ENCODE data around the gene ANKRD24.
"Not testable (repeated sequence)": the region's sequence is repeated elsewhere in the genome, so short reads cannot be mapped to it uniquely, and the experiment has no call there.

The ANKRD24 gene

DNA sequence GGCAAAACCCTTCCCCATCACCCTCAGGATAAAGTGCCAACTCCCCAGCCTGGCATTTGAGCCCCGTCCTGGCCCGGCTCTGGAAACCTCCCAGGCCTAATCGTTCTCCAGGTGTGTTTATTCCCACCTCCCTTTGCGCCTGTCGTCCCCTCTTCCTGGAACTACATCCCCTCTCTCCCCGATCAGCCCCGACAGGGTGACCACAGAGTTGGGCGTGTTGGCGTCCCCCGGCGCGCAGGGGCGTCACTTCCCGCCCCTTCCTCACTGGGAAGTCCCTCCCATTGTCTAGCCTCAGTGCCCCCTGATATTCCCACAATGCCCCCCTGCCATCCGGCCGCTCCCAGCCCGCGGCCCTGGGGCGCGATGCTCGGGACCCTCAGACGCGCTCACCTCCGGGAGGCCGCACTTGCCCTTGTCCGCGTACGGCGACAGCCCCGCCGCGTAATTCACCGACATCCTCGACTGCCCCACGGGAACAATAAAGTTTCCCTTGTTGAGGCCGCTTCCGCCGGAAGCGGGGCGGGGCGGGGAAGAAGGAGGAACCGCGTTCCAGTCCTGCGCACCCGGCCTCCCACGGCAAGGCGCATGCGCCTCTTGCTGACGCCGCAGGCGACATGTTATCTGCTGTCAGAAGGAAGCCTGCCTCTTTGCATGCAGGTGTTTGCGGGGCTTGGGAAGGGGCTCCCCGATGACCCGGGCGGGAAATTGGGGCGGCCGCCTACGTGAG lies at the start of gene ANKRD24, which contains the start of gene SIRT6:
Gene ANKRD24, plus strand, starts transcription at position 606 of the 727 bp plus-strand sequence. CDS start 3,737 bp downstream, outside the sequence.
Gene SIRT6, minus strand, starts transcription at position 480 of the 727 bp plus-strand sequence. Its CDS starts 24 bp downstream, at position 456.
- DNase-seq, result peak; percentile 90

DNA sequence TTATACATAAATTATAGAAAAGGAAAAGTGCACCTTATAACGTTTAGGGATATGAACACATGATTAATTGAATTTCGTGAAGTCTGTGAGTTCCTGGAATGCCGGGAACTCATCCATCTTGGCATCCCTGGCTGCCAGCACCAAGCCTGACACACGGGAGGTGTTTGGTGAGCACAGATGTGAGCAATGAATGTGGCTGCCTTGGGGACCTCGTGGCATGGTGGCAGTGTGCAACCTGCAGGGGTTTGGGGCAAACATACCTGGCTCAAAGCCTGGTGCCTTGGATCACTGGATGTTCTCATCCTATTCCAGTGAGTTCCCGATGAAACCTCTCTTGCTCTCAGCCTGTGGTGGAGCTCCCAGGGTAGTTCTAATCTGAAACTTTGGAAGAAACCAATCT lies 48.1 kb upstream of the ANKRD24 start:
- DNase-seq, result no peak

DNA sequence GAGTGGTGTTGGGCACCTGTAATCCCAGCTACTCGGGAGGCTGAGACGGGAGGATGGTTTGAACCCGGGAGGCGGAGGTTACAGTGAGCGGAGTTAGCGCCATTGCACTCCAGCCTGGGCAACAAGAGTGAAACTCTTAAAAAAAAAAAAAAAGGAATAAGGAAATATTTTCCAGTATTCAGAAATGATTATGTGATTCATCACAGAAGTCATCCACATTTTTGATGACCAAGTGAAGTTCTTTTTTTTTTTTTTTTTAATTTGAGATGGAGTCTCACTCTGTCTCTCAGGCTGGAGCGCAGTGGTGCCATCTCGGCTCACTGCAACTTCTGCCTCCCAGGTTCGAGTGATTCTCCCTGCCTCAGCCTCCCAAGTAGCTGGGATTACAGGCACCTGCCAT lies 47.1 kb upstream of the ANKRD24 start:
- DNase-seq, result not testable (repeated sequence)

DNA sequence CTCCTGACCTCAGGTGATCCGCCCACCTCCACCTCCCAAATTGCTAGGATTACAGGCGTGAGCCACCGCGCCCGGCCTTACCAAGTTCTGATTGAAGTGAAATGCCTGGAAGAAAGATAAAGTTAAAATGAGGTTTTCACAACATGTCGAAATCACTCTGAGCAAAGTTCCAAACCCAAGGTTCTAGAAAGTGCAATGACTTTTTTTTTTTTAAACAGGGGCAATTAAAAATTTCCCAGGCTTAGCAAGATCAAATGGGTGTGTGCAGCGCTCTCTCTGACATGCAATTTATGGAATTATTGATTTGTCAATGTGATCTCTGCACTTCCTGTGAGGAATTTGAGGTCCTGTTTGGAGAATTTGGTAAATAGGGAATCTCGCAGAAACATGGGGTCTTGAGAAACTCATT lies 45.8 kb upstream of the ANKRD24 start:
- no peak for DNase-seq

DNA sequence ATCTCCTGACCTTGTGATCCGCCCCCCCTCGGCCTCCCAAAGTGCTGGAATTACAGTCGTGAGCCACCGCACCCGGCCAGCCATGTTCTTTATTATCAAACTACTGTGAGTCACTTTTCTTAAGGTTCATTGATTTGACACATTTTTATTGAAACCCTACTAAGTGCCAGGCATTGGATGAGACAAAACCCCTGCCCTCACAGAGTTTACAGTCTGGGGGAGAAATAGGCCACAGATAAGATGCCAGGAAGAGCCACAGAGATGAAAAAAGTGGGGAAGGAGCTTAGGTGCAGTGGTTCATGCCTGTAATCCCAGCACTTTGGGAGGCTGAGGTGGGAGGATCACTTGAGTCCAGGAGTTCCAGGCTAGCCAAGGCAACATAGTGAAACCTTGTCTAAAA lies 44.0 kb upstream of the ANKRD24 start:
- no peak for DNase-seq

DNA sequence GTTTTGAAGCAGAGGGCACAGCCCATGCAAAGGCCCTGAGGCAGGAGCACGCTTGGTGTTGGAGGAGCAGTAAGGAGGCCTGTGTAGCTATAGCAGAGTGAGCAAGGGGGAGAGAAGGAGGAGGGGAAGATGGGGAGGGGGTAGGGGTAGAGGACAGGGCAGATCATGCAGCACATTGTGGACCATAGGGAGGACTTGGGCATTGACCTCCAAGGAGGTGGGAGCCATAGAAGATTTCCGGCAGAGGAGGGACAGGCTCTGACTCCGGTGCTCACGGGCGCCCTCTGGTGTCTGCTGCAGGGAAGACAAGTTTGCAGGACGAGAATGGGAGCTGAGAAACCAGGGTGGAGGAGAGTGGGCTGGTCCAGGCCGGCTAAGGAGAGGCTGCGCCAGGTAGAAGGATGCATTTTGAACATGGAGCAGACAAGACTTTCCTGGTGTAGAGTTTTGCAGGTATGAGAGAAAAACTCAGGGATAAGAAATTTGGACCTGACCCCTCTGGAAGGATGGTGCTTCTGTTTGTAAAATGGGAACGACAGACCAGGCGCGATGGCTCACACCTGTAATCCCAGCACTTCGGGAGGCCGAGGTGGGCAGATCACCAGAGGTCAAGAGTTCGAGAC lies 42.8 kb upstream of the ANKRD24 start:
- DNase-seq, result peak; percentile 33

DNA sequence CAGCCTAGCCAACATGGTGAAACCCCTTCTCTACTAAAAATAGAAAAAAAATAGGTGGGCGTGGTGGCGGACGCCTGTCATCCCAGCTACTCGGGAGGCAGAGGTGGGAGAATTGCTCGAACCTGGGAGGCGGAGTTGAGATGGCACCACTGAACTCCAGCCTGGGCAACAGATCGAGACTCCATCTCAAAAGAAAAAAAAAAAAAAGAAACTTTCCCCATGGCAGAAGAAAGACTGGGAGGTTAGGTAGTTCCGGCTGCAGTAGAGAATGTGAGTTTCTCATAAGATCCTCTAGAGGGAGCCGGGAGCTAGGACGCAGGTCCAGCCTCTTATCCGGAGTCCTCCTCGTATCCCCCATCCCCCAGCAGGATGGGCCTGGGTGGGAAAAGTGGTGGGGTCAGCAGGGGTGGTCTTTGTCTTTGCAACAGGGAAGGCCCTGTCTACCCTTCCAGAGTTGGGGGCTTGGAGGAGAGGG lies 42.2 kb upstream of the ANKRD24 start:
- no peak for DNase-seq

DNA sequence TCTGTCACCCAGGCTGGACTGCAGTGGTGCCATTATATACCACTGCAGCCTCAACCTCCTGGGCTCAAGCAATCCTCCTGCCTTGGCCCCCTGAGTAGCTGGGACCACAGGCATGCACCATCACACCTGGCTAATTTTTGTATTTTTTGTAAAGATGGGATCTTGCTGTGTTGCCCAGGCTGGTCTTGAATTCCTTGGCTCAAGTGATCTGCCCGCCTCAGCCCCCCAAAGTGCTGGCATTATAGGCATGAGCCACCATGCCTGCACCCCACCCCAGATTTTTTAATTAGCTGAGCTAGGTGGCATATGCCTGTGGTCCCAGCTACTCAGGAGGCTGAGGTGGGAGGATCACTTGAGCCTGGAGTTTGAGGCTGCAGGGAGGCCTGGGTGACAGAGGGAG lies 39.6 kb upstream of the ANKRD24 start:
- not testable (repeated sequence) for DNase-seq

DNA sequence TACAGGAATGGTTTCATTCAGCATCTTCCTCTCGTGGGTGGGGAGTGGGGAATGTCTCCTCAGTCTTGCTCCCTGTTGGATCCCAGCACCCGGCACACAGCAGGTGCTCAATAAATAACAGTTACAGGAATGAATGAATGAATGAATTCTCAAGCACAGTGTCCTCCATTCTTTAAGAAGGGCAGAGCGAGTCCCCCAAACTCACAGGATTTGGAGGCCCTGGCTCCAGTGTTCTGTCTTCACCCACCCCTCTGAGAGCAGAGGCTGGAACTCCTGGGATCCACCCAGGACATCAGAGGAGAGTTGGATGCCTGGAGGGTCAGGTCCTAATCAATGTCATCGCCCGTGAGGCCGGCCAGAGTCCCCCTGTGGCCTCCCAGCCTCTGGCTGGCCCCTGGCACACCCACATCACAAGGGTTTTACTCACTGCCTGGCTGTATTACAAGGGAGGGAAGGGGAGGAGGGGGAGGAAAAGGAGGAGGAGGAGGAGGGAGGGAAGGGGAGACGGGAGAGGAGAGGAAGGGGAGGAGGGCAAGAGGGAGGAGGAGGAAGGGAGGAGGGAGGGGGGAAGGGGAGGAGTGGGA lies 37.7 kb upstream of the ANKRD24 start:
- no peak for DNase-seq

DNA sequence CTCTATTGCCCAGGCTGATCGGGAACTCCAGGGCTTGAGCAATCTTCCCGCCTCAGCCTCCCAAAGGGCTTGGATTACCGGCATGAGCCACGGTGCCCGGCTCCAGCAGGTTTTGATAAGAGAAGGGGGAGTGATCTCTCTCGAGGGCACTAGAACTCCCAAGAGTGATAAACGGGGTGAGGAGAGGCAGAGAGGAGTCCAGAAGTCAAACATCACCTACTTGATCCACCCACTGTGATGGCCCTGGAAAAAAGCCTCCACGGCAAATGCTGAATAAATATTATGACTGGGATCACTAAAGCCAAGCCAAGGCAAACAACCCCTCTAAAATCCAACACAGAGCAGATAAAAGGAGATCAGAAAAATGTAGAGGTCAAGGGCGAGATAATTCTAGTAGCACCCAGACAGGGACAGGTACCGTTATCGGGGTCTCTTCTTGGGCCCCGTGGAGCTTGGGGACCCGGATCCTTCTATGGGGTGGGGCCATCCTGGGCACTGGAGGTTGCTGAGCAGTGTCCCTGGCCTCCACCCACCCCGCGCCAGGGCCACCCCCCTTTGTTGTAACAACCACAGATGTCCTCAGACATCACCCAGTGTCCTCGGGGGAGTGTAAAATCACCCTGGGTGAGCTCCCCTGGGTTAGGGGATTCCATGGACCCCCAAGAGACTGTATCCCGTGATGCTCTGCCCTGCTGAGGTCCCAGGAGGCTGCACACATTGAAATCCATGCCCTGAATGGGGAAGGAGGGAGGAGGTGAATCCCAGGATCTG lies 32.8 kb upstream of the ANKRD24 start:
- DNase-seq, result no peak

DNA sequence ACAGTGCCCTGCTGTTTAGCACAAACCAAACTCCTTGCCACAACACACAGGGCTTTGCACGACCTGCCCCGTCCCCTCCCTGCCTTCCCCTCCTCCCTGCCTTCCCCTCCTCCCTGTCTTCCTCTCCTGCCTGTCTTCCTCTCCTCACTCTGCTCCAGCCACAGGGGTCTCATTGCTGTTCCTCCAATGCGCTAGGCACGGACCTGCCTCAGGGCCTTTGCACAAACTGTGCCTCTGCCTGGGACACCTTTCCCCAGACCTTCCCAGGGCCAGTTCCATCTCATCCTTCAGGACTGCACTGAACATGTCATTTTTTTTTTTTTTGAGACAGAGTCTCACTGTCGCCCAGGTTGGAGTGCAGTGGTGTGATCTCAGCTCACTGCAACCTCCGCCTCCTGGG lies 30.9 kb upstream of the ANKRD24 start:
- no peak for DNase-seq

DNA sequence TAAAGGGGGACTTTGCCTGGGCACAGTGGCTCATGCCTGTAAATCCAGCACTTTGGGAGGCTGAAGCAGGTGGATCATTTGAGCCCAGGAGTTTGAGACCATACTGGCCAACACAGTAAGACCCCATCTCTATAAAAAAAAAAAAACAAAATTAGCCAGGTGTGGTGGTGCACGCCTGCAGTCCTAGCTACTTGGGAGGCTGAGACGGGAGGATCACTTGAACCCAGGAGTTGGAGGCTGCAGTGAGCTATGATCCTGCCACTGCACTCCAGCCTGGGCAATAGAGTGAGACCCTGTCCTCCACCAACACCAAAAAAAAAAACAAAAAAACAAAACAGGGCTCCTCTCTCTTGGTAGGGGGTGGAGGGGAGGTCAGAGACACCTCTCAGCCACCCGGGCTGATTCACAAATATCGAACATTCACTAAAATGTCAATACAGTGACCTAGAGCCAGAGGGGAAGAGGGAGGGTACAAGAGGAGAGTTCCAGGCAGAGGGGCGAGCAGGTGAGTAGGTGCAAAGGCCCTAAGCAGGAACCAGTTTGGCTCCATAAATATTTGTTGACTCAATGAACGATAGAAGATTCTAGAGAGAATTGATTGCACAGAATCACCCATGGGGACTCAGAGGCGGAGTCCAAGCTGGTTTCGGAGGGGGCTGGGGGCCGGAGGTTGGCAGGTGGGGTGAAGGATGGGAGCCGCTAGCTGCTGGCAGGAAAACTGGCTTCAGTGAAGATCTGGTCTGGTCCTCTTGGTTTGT lies 30.1 kb upstream of the ANKRD24 start:
- DNase-seq, result no peak

DNA sequence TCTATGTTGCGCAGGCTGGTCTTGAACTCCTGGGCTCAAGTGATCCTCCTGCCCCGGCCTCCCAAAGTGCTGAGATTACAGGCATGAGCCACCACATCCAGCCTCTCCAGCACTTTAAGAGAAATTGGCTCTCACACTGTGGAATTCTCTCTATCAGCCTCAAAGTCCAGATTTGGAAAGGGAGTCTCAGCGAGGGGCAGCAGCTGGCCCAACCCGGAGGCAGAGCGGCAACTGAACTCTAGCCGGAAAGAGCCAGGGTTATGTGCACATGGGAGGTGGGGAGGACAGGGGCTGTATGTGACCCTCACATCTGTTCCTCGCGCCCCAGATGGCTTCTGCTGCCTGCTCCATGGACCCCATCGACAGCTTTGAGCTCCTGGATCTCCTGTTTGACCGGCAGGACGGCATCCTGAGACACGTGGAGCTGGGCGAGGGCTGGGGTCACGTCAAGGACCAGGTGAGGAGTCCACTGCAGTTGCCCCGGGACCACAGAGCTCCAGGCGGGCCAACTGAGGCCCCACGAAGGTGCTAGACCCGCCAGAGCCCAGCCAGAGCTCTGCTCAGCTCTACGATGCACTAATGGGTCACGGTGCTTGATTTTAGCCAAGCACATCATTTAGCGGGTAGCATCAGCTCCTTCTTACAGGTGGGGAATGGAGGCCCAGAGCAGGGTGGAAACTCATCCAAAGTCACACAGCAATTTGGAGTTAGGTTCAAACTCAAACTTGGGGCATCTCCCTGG lies 27.7 kb upstream of the ANKRD24 start:
- DNase-seq, result no peak

DNA sequence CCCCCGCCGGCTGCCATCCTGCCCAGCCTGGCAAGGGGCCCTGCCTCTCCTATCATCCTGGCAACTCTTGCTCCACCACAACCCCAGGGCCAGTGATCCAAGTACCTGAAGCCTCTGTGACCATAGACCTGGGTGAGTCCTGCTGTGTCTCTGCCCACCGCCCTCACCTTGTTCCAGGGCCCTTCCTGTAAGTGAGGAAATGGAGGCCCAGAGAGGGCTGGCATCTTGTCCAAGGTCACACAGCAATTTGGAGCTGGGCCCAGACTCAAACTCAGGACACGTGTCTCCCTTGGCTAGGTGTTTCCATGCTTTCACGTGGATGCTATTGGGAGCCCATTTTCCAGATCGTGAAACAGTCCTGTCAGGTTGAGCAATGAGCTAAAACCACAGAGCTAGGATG lies 25.3 kb upstream of the ANKRD24 start:
- no peak for DNase-seq

DNA sequence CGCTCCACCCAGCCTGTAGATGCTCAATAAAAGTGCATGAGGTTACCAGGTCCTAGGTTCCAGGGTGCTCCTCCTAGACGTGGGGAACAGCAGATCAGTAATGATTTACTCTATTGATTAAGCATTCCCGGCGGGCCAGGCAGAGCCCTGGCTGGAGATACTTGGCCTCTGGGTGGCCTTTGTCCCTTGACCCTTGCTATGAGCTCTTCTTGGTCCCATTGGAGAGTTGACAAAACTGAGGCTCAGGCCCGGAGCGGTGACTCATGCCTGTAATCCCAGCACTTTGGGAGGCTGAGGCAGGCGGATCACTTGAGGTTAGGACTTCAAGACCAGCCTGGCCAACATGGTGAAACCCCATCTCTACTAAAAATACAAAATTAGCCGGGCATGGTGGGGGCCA lies 24.5 kb upstream of the ANKRD24 start:
- DNase-seq, result not testable (repeated sequence)

DNA sequence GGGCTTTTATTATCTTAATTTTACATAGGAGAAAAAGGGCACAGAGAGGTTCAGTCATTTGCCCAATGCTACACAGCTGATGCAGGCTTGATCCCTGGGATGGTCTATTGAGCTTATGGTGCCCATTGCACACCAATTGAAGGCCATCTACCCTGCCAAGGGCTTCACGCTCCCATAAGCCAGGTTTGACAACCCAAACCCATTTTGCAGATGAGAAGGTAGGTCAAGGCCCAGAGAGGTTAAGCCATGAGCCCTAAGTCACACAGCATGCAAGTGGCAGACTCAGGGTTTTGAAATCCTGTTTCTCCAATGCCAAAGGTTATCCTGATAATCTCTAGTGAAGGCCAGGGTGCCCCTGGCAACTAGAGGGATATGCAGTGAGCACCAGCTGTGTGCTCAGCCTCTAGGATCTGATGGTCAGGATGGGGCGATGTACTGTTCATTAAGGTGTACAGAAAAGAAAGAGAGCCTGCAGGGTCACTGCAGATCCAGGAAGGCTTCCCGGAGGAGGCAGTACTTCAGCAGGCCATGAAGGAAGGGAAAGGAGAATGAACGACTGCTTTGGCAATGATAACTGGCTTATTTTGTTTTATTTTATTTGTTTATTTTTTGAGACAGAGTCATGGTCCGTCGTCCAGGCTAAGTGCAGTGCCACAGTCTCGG lies 20.9 kb upstream of the ANKRD24 start:
- DNase-seq, result no peak

DNA sequence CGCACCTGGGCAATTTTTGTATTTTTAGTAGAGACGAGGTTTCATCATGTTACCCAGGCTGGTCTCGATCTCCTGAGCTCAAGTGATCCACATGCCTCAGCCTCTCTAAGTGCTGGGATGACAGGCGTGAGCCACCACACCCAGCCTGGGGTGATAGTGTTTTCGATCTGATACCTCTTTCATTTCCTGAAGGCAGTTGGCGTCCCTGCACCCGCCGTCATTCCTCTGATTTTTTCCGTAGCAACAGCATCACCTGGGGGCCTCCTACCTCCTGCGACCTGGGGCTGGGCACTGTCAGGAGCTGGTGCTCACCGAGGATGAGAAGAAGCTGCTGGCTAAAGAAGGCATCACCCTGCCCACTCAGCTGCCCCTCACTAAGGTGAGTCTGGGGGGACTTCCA lies 18.2 kb upstream of the ANKRD24 start:
- DNase-seq, result no peak

DNA sequence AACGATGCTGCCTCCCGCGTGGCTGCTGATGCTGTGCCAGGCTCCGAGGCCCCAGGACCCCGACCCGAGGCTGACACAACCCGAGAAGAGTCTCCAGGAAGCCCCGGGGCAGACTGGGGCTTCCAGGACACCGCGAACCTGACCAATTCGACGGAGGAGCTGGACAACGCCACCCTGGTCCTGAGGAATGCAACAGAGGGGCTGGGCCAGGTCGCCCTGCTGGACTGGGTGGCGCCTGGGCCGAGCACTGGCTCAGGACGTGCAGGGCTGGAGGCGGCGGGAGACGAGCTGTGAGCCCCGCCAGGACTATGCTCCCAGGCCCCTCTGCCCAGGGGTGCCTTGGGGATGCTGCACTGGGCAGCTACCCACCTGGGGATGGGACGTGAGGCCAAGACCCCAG lies 10.8 kb upstream of the ANKRD24 start:
- no peak for DNase-seq

DNA sequence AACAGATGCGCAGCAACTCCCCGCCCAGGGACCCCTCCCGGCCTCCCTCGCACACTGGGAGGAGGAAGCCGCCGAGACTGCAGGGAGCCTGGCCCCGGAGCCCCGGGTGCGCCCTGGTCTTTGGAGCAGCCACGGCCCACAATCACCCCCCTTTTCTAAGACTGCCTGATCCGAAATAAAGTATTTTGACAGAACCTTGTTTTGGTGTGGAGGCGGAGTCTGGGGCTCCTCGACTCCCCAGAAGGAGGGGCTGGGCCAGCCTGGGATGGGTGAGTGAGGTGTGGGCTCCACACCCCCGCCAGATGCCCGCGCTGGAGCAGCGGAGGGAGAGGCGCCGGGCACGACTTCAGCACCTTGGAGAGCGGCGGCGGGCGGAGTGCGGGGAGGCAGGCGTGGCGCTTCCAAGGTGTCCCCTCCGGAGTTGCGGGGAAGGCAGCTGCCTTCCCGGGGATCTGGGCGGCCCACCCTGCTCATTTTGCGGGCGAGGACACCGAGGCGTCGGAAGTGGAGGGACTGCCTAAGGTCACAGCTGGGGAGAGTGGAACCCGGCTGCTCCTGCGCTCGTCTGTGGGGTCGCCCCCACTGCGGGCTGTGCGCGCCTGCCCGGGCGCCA lies 9.5 kb upstream of the ANKRD24 start:
- peak; percentile 24 for DNase-seq

DNA sequence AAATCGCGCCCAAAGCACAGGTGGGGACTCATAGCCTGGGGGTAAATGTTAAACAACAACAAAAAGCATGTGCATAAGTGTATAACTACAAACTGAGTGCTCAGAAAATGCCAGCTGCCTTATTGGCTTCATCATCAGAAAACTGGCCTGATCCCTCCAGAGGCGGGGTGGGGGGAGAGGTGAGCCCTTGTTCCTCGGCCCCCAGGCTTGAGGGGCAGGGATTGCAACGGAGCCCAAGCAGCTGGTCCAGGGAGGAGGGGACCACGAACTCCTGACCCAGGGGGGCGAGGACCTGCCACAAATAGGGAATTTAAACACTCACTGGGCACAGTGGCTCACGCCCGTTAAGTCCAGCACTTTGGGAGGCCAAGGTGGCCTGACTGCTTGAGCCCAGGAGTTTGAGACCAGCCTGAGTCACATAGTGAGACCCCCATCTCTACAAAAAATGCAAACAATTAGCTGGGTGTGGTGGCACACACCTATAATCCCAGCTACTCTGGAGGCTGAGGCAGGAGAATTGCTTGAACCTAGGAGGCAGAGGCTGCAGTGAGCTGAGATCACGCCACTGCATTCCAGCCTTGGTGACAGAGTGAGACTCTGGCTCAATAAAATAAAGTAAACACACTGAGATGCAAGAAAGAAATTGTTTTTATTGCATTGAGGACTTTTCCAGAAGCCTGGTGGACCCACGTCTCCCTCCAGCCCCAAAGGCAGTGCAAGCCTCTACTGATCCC lies 8.8 kb upstream of the ANKRD24 start:
- DNase-seq, result no peak

All from T1000 (cell line).